OCI-LY3 (cell line): Measurements from ENCODE around the gene FRMD6.

Source experiments
- H2AFZ ChIP-seq: fragments of 200-600, 300-600 bp; shearing (Covaris generic); 2 replicates; pipeline ENCODE4 v1.6.0; 2014; ENCODE audit warnings: antibody characterized with exemption, low read depth, low read length
- H3K27ac ChIP-seq: fragments of 200-600, 300-600 bp; sonication (generic); 2 replicates; pipeline ENCODE4 v1.5.1; 2014; ENCODE audit warnings: mild to moderate bottlenecking, low read length, moderate library complexity, mixed read lengths
- H3K27me3 ChIP-seq: fragments of 200-600, 300-600 bp; sonication (generic); 2 replicates; pipeline ENCODE4 v1.6.1; 2014; ENCODE audit warnings: low read depth, low read length, mixed read lengths
- H3K36me3 ChIP-seq: fragments of 200-600, 300-600 bp; sonication (generic); replicated peaks from 2 replicates; pipeline ENCODE3; 2014; ENCODE audit warnings: low read depth, low read length, mixed read lengths
- H3K4me1 ChIP-seq: fragments of 300-600, 200-600 bp; sonication (generic); 2 replicates; pipeline ENCODE4 v1.6.1; 2014; ENCODE audit warnings: low read length, mixed read lengths
- H3K4me2 ChIP-seq: fragments of 200-600, 300-600 bp; sonication (generic); 2 replicates; pipeline ENCODE4 v1.6.1; 2014; ENCODE audit warnings: low read length, mixed read lengths
- H3K4me3 ChIP-seq: fragments of 300-600, 200-600 bp; sonication (generic); 2 replicates; pipeline ENCODE4 v1.5.1; 2014; ENCODE audit warnings: antibody characterized with exemption, mild to moderate bottlenecking, low read length, moderate library complexity
- H3K79me2 ChIP-seq: fragments of 300-600, 200-600 bp; shearing (Covaris generic); 2 replicates; pipeline ENCODE4 v1.6.1; 2014; ENCODE audit warnings: mild to moderate bottlenecking, low read length, mixed read lengths
- H3K9ac ChIP-seq: fragments of 300-600, 200-600 bp; shearing (Covaris generic); 2 replicates; pipeline ENCODE4 v1.6.0; 2014; ENCODE audit warnings: mild to moderate bottlenecking, low read length, moderate library complexity
- H3K9me3 ChIP-seq: fragments of 200-600, 300-600 bp; shearing (Covaris generic); 2 replicates; pipeline ENCODE4 v1.6.1; 2014; ENCODE audit warnings: low read length, mixed read lengths; ENCODE audit not compliant: insufficient read depth
- H4K20me1 ChIP-seq: fragments of 200-600, 300-600 bp; sonication (generic); 2 replicates; pipeline ENCODE4 v1.6.1; 2016; ENCODE audit warnings: low read length, mixed read lengths; ENCODE audit not compliant: insufficient read depth
- CTCF ChIP-seq: fragments of 200-600, 300-600 bp; sonication (generic); IDR thresholded peaks from 2 replicates; pipeline ENCODE4 v1.5.1; 2014; ENCODE audit warnings: antibody characterized with exemption, low read length, low read depth
- EZH2phosphoT487 ChIP-seq: fragments of 200-600 bp; shearing (Covaris generic); IDR thresholded peaks from 2 replicates; pipeline ENCODE4 v1.6.1; 2018; ENCODE audit warnings: antibody characterized with exemption, mixed run types, low read depth

FRMD6 gene

GRCh38 chr14:51680031-51680430, 28.3 kb downstream of the FRMD6 start:
- no peaks in the 10 kb centered on the region for H4K20me1 ChIP-seq

GRCh38 chr14:51681411-51681810, 29.7 kb downstream of the FRMD6 start:
- Histone ChIP-seq H2AFZ (no peak overlapping the region), H3K79me2 (no peaks in the 10 kb centered on the region), H3K4me2 (no peak overlapping the region), H3K36me3 (no peaks in the 10 kb centered on the region), H3K4me1 (0 out of 2 replicates have a peak, but pooled peaks cover 5% of the 10 kb centered on the region), H3K27me3 (no peaks in the 10 kb centered on the region), H3K27ac (no peak overlapping the region), H3K4me3 (no peak overlapping the region), H3K9me3 (no peaks in the 10 kb centered on the region), H4K20me1 (no peaks in the 10 kb centered on the region), H3K9ac (no peak overlapping the region)
- TF ChIP-seq EZH2phosphoT487 = no peak
- TF ChIP-seq CTCF = no peak

More at GRCh38 chr14:51680031-51680430, 28.3 kb downstream of the FRMD6 start:
- Histone ChIP-seq H3K4me1 (0 out of 2 replicates have a peak, but pooled peaks cover 5% of the 10 kb centered on the region), H3K79me2 (no peaks in the 10 kb centered on the region), H3K9me3 (no peaks in the 10 kb centered on the region), H3K4me2 (no peak overlapping the region), H3K4me3 (no peak overlapping the region), H3K27ac (no peak overlapping the region), H3K27me3 (no peaks in the 10 kb centered on the region), H2AFZ (no peak overlapping the region), H3K9ac (no peak overlapping the region), H3K36me3 (no peaks in the 10 kb centered on the region)
- TF ChIP-seq EZH2phosphoT487 (no peak), CTCF (no peak)

- Histone ChIP-seq H3K27ac (no peak overlapping the region), H3K4me2 (no peak overlapping the region), H3K9ac (no peak overlapping the region), H3K79me2 (no peaks in the 10 kb centered on the region), H3K4me3 (no peak overlapping the region), H3K9me3 (no peaks in the 10 kb centered on the region), H3K4me1 (no peaks in the 10 kb centered on the region), H2AFZ (no peak overlapping the region), H3K27me3 (no peaks in the 10 kb centered on the region), H3K36me3 (no peaks in the 10 kb centered on the region), H4K20me1 (no peaks in the 10 kb centered on the region)
- TF ChIP-seq CTCF = no peak
- TF ChIP-seq EZH2phosphoT487 = no peak
Observed at GRCh38 chr14:51682411-51682810, 30.7 kb downstream of the FRMD6 start.

- H3K79me2 ChIP-seq = no peaks in the 10 kb centered on the region
- H3K9ac ChIP-seq = no peak overlapping the region
- no peak overlapping the region for H3K4me2 ChIP-seq
- no peak overlapping the region for H3K27ac ChIP-seq
- H3K4me3 ChIP-seq = no peak overlapping the region
- H4K20me1 ChIP-seq = no peaks in the 10 kb centered on the region
- TF ChIP-seq CTCF (no peak), EZH2phosphoT487 (no peak)
- H2AFZ ChIP-seq = no peak overlapping the region
- no peaks in the 10 kb centered on the region for H3K27me3 ChIP-seq
- no peaks in the 10 kb centered on the region for H3K4me1 ChIP-seq
- H3K36me3 ChIP-seq = no peaks in the 10 kb centered on the region
- no peaks in the 10 kb centered on the region for H3K9me3 ChIP-seq
Observed at GRCh38 chr14:51684760-51685159, 33.0 kb downstream of the FRMD6 start.
